Adipocyte (in vitro differentiated cells): Measurements from ENCODE around the gene STING1.
"Not testable (repeated sequence)": the region's sequence is repeated elsewhere in the genome, so short reads cannot be mapped to it uniquely, and the experiment has no call there.

Source experiments
- DNase-seq: peaks from one replicate; pipeline ENCODE4 v3.0.0-alpha.2; 2015; ENCODE audit warnings: low read depth
- H3K27me3 ChIP-seq: replicated peaks from 2 replicates; pipeline ENCODE4 v1.7.0; 2013; ENCODE audit warnings: mild to moderate bottlenecking, low read length, moderate library complexity; ENCODE audit not compliant: control insufficient read depth, insufficient read depth
- H3K36me3 ChIP-seq: 2 replicates; pipeline ENCODE4 v1.7.0; 2013; ENCODE audit warnings: low read length, mild to moderate bottlenecking, moderate library complexity; ENCODE audit not compliant: control insufficient read depth, insufficient read depth, severe bottlenecking
- H3K4me1 ChIP-seq: 2 replicates; pipeline ENCODE4 v1.7.0; 2013; ENCODE audit warnings: mild to moderate bottlenecking, low read length, moderate library complexity; ENCODE audit not compliant: control insufficient read depth, insufficient read depth
- H3K4me3 ChIP-seq: 2 replicates; pipeline ENCODE4 v1.7.0; 2013; ENCODE audit warnings: mild to moderate bottlenecking, low read length, moderate library complexity
- H3K9ac ChIP-seq: 2 replicates; pipeline ENCODE4 v1.7.0; 2013; ENCODE audit warnings: mild to moderate bottlenecking, low read length, moderate library complexity
- H3K9me3 ChIP-seq: 2 replicates; pipeline ENCODE4 v1.7.0; 2013; ENCODE audit warnings: mild to moderate bottlenecking, low read length, moderate library complexity; ENCODE audit not compliant: control insufficient read depth

STING1 gene

GRCh38 chr5:139523635-139524445 lies 41.3 kb upstream of the STING1 start:
- no peak for DNase-seq
- H3K9me3 ChIP-seq = no peaks in the 10 kb centered on the region
- H3K9ac ChIP-seq = no peak overlapping the region
- H3K36me3 ChIP-seq = no peaks in the 10 kb centered on the region
- H3K4me3 ChIP-seq = no peak overlapping the region
- H3K27me3 ChIP-seq = peaks cover 4% of the 10 kb centered on the region
- H3K4me1 ChIP-seq = no peaks in the 10 kb centered on the region

- H3K4me3 ChIP-seq = peak overlapping the region; percentile 93
- H3K9ac ChIP-seq = peak overlapping the region; percentile 98
- H3K4me1 ChIP-seq = peaks cover 9% of the 10 kb centered on the region
- H3K9me3 ChIP-seq = no peaks in the 10 kb centered on the region
- H3K27me3 ChIP-seq = peaks cover 4% of the 10 kb centered on the region
- DNase-seq = peak; percentile 96
- no peaks in the 10 kb centered on the region for H3K36me3 ChIP-seq
Observed at GRCh38 chr5:139517683-139518564, 35.4 kb upstream of the STING1 start.

- no peaks in the 10 kb centered on the region for H3K36me3 ChIP-seq
- DNase-seq = no peak
- no peaks in the 10 kb centered on the region for H3K27me3 ChIP-seq
- H3K4me3 ChIP-seq = no peak overlapping the region
- no peaks in the 10 kb centered on the region for H3K9me3 ChIP-seq
- no peak overlapping the region for H3K9ac ChIP-seq
- peaks cover 9% of the 10 kb centered on the region for H3K4me1 ChIP-seq
Observed at GRCh38 chr5:139514486-139514856, 31.9 kb upstream of the STING1 start.

GRCh38 chr5:139513852-139514485 lies 31.4 kb upstream of the STING1 start:
- no peaks in the 10 kb centered on the region for H3K9me3 ChIP-seq
- no peaks in the 10 kb centered on the region for H3K36me3 ChIP-seq
- H3K27me3 ChIP-seq = no peaks in the 10 kb centered on the region
- H3K9ac ChIP-seq = no peak overlapping the region
- DNase-seq = no peak
- no peak overlapping the region for H3K4me3 ChIP-seq
- peaks cover 9% of the 10 kb centered on the region for H3K4me1 ChIP-seq

GRCh38 chr5:139513434-139513833 lies 30.9 kb upstream of the STING1 start:
- not testable (repeated sequence) for H3K4me3 ChIP-seq, H3K4me1 ChIP-seq, H3K27me3 ChIP-seq, H3K9ac ChIP-seq, H3K36me3 ChIP-seq, H3K9me3 ChIP-seq
- peak; percentile 85 for DNase-seq

GRCh38 chr5:139512786-139513390 lies 30.3 kb upstream of the STING1 start:
- no peaks in the 10 kb centered on the region for H3K9me3 ChIP-seq
- H3K27me3 ChIP-seq = no peaks in the 10 kb centered on the region
- no peak overlapping the region for H3K9ac ChIP-seq
- H3K4me3 ChIP-seq = no peak overlapping the region
- no peak for DNase-seq
- no peaks in the 10 kb centered on the region for H3K36me3 ChIP-seq
- peaks cover 4% of the 10 kb centered on the region for H3K4me1 ChIP-seq

- H3K4me3 ChIP-seq, H3K4me1 ChIP-seq, H3K36me3 ChIP-seq, H3K9me3 ChIP-seq, H3K27me3 ChIP-seq, H3K9ac ChIP-seq, DNase-seq: not testable (repeated sequence)
Observed at GRCh38 chr5:139504722-139505121, 22.2 kb upstream of the STING1 start.

GRCh38 chr5:139503879-139504278 lies 21.3 kb upstream of the STING1 start:
- H3K9me3 ChIP-seq, H3K27me3 ChIP-seq, H3K4me1 ChIP-seq, H3K36me3 ChIP-seq, H3K4me3 ChIP-seq, H3K9ac ChIP-seq, DNase-seq: not testable (repeated sequence)

GRCh38 chr5:139503036-139503817 lies 20.7 kb upstream of the STING1 start:
- not testable (repeated sequence) for H3K9me3 ChIP-seq, H3K4me1 ChIP-seq, DNase-seq, H3K9ac ChIP-seq, H3K4me3 ChIP-seq, H3K36me3 ChIP-seq, H3K27me3 ChIP-seq

- no peaks in the 10 kb centered on the region for H3K9me3 ChIP-seq
- H3K9ac ChIP-seq = no peak overlapping the region
- no peak overlapping the region for H3K4me3 ChIP-seq
- DNase-seq = no peak
- no peaks in the 10 kb centered on the region for H3K36me3 ChIP-seq
- no peaks in the 10 kb centered on the region for H3K27me3 ChIP-seq
- H3K4me1 ChIP-seq = no peaks in the 10 kb centered on the region
Observed at GRCh38 chr5:139501381-139501780, 18.8 kb upstream of the STING1 start.
